Measurements from ENCODE around the gene DENND6A. TPM values are rescaled to one million over a fixed set of nuclear protein-coding genes. Genes with fewer than 3 reads are reported as not detected.

The DENND6A gene
- total and polyA plus RNA-seq, 2 of the 8 experiments (the other 6 are each of a cell fraction or from before 2014, with no cell fraction given), result 7.8 to 14.8 TPM

- TF ChIP-seq CBX8 (IDR thresholded peaks at IDR 0.05; ENCODE audit: borderline replicate concordance, low read depth, low read length), result no peak
Measured at GRCh38 chr3:57692396-57693147, at the start of gene DENND6A (continued).
